Breast epithelium (tissue), 4 donors: ENCODE data around the gene SLC38A3. TPM values are rescaled to one million over a fixed set of nuclear protein-coding genes. Genes with fewer than 3 reads are reported as not detected.
"Not testable (repeated sequence)": the region's sequence is repeated elsewhere in the genome, so short reads cannot be mapped to it uniquely, and the experiment has no call there.

Experiments used
- DNase-seq, 2 donors: peaks; one replicate each; pipeline ENCODE4 v3.0.0-alpha.2; 2019; ENCODE audit warnings: low spot score in 2 of 2
- H3K27ac ChIP-seq, 2 donors: fragments of 200-600 bp; sonication (generic) in 1 of 2; one replicate each; pipeline ENCODE4 v1.5.1; 2016 to 2019; ENCODE audit warnings: mild to moderate bottlenecking in 1 of 2
- H3K27me3 ChIP-seq, 2 donors: fragments of 200-600 bp; sonication (generic) in 1 of 2; one replicate each; pipeline versions ENCODE4 v1.5.1 to v1.6.0; 2017 to 2019; ENCODE audit warnings: control low read depth in 1 of 2, mild to moderate bottlenecking in 1 of 2
- H3K36me3 ChIP-seq: fragments of 200-600 bp; one replicate; pipeline ENCODE4 v1.5.1; 2019
- H3K4me1 ChIP-seq, 2 donors: fragments of 200-600 bp; sonication (generic); one replicate each; pipeline ENCODE4 v1.5.1; 2016 to 2019; ENCODE audit warnings: control low read depth in 1 of 2
- H3K4me3 ChIP-seq, 3 donors: fragments of 200-600 bp; sonication (generic); 1 replicate in 2 of 3; 2 replicates in 1 of 3; pipeline ENCODE4 v1.5.1; 2016 to 2019; ENCODE audit warnings: mild to moderate bottlenecking in 3 of 3, moderate library complexity in 2 of 3
- H3K9me3 ChIP-seq, 2 donors: fragments of 200-600 bp; sonication (generic) in 1 of 2; one replicate each; pipeline ENCODE4 v1.5.1; 2016 to 2019; ENCODE audit warnings: control low read depth in 1 of 2
- CTCF ChIP-seq, 3 donors: fragments of 450-650 bp; IDR thresholded peaks; one replicate each; pipeline ENCODE4 v1.5.1; 2016 to 2017; ENCODE audit warnings: antibody characterized with exemption in 3 of 3, mild to moderate bottlenecking in 3 of 3, moderate library complexity in 3 of 3
- POLR2A ChIP-seq: fragments of 450-650 bp; IDR thresholded peaks from one replicate; pipeline ENCODE4 v1.6.1; 2016; ENCODE audit warnings: antibody characterized with exemption, mild to moderate bottlenecking, moderate library complexity
- POLR2AphosphoS5 ChIP-seq, 3 donors: sonication (generic); formaldehyde crosslinking; IDR thresholded peaks; one replicate each; pipeline ENCODE4 v1.6.1; 2017; ENCODE audit warnings: antibody characterized with exemption in 3 of 3
- intact Hi-C: fragments of 100-400 bp; cut with DNase I; formaldehyde crosslinking; loops from one replicate; pipeline ENCODE4 v1.15.1; 2023; ENCODE audit warnings: low total_unique reads
- total RNA-seq, 3 donors: library from RNA; depleted of rRNA; stranded (reverse); fragments of >200 nt; gene quantifications; one replicate each; pipeline ENCODE4 v1.1.0, GENCODE V29; 2016

Gene SLC38A3
- total RNA-seq, 3 donors from 2014 or later = 0.98 to 2.5 TPM; not detected in 1

DNA sequence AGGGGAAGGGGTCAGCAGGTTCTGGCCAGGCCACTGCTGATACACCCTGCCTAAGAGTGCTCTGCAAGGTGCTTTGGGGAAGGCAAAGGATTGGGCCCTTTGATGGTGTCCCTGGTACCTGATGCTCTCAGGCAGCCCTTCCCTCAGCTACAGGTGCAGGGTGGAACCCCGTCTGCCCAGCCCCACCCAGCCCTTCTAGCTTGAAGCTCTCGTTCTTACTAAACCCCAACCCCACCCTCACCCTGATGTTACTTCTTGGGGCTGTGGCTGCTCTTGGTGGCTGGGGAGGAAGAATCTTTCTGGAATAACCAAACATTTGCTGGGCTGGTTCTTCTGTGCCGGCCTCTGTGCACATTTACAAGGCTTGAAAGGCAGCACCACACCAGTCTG is 37.3 kb downstream of the SLC38A3 start:
- peaks cover 37 to 57% of the 10 kb centered on the region in 2 donors for H3K4me1 ChIP-seq
- peak overlapping the region in 1 of 3 donors; percentile 43 for H3K4me3 ChIP-seq

GRCh38 chr3:50242851-50243542 is 37.9 kb downstream of the SLC38A3 start:
- Histone ChIP-seq H3K4me3 (peak overlapping the region in 2 of 3 donors; percentile 7 to 43), H3K4me1 (peaks cover 40 to 58% of the 10 kb centered on the region in 2 donors)

More for the DNA sequence above, 37.3 kb downstream of the SLC38A3 start:
- intact Hi-C loops = no loop called here
- TF ChIP-seq POLR2A = no peak
- no peak for TF ChIP-seq CTCF (IDR thresholded peaks at IDR 0.05)
- TF ChIP-seq POLR2AphosphoS5 (IDR thresholded peaks at IDR 0.05) = no peak
- Histone ChIP-seq H3K27me3 (no peaks in the 10 kb centered on the region), H3K36me3 (no peaks in the 10 kb centered on the region), H3K9me3 (no peaks in the 10 kb centered on the region), H3K27ac (peak overlapping the region; percentile 78 to 93)
- no peak for DNase-seq

DNA sequence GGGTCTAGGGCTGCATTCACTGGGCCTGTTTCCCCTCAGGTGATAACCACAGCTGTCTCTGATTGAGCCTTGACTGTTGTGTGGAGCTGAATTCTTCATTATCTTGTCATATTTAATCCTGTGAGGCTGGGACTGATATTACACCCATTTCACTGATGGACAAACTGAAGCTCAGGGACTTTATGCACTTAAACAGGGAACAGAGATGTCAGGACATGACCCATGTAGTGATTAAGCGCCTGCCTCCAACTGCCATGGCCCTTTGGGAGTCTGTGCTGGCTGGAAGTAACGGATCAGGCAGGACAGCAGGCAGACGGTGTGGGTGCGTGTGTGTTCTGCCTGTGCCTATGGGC is 38.4 kb downstream of the SLC38A3 start:
- peak overlapping the region in 2 of 3 donors; percentile 7 to 43 for H3K4me3 ChIP-seq
- H3K4me1 ChIP-seq = peaks cover 35 to 56% of the 10 kb centered on the region in 2 donors
- no peak for TF ChIP-seq POLR2A
- no peak for TF ChIP-seq POLR2AphosphoS5 (IDR thresholded peaks at IDR 0.05)
- TF ChIP-seq CTCF (IDR thresholded peaks at IDR 0.05) = no peak
- no peaks in the 10 kb centered on the region for H3K27me3 ChIP-seq
- no peak for DNase-seq
- H3K9me3 ChIP-seq = no peaks in the 10 kb centered on the region
- H3K27ac ChIP-seq = peak overlapping the region; percentile 78 to 93
- H3K36me3 ChIP-seq = no peaks in the 10 kb centered on the region
- intact Hi-C loops = no loop called here

More at GRCh38 chr3:50242851-50243542, 37.9 kb downstream of the SLC38A3 start:
- TF ChIP-seq POLR2AphosphoS5 (IDR thresholded peaks at IDR 0.05) (no peak), CTCF (IDR thresholded peaks at IDR 0.05) (no peak), POLR2A (no peak)
- Histone ChIP-seq H3K9me3 (no peaks in the 10 kb centered on the region), H3K27ac (peak overlapping the region; percentile 78 to 93), H3K36me3 (no peaks in the 10 kb centered on the region), H3K27me3 (no peaks in the 10 kb centered on the region)
- no peak for DNase-seq
- intact Hi-C loops = no loop called here

GRCh38 chr3:50244813-50245212 is 39.7 kb downstream of the SLC38A3 start:
- H3K27ac ChIP-seq = peak overlapping the region; percentile 92 to 98
- intact Hi-C loops = not testable (repeated sequence)
- peaks cover 31 to 43% of the 10 kb centered on the region in 2 donors for H3K4me1 ChIP-seq

GRCh38 chr3:50245251-50245745 is 40.2 kb downstream of the SLC38A3 start:
- Histone ChIP-seq H3K27me3 (no peaks in the 10 kb centered on the region), H3K27ac (peak overlapping the region; percentile 92 to 98), H3K36me3 (no peaks in the 10 kb centered on the region), H3K4me3 (peak overlapping the region; percentile 33 to 79 (median 54)), H3K4me1 (peaks cover 34 to 38% of the 10 kb centered on the region in 2 donors), H3K9me3 (no peaks in the 10 kb centered on the region)
- intact Hi-C loops = no loop called here
- TF ChIP-seq POLR2AphosphoS5 (IDR thresholded peaks at IDR 0.05) (no peak), POLR2A (no peak), CTCF (IDR thresholded peaks at IDR 0.05) (no peak)
- no peak for DNase-seq

More at GRCh38 chr3:50244813-50245212, 39.7 kb downstream of the SLC38A3 start:
- not testable (repeated sequence) for DNase-seq, H3K36me3 ChIP-seq, H3K27me3 ChIP-seq, H3K9me3 ChIP-seq, H3K4me3 ChIP-seq
